DOHH2 (cell line): Measurements from ENCODE around the gene CREB1.

Source experiments
- H3F3A ChIP-seq: fragments of 200-600 bp; sonication (generic), shearing (Covaris generic); 2 replicates; pipeline ENCODE4 v1.6.0; 2016; ENCODE audit warnings: antibody characterized with exemption, mild to moderate bottlenecking; ENCODE audit not compliant: control insufficient read depth, insufficient read depth
- H3K27ac ChIP-seq: fragments of 200-600 bp; sonication (generic); 2 replicates; pipeline ENCODE4 v1.5.1; 2014; ENCODE audit warnings: low read depth, mild to moderate bottlenecking, low read length, moderate library complexity
- H3K27me3 ChIP-seq: fragments of 200-600 bp; sonication (generic); 2 replicates; pipeline ENCODE4 v1.6.1; 2014; ENCODE audit warnings: mild to moderate bottlenecking, low read length, mixed read lengths; ENCODE audit not compliant: control insufficient read depth
- H3K36me3 ChIP-seq: fragments of 200-600 bp; sonication (generic); 2 replicates; pipeline ENCODE4 v1.6.1; 2014; ENCODE audit warnings: mild to moderate bottlenecking, low read length, moderate library complexity, mixed read lengths; ENCODE audit not compliant: control insufficient read depth
- H3K4me1 ChIP-seq: fragments of 200-600 bp; sonication (generic); 2 replicates; pipeline ENCODE4 v1.6.1; 2014; ENCODE audit warnings: mild to moderate bottlenecking, low read length, mixed read lengths; ENCODE audit not compliant: control insufficient read depth
- H3K4me2 ChIP-seq: fragments of 200-600 bp; sonication (generic); 2 replicates; pipeline ENCODE4 v1.6.0; 2014; ENCODE audit warnings: mild to moderate bottlenecking, low read length, moderate library complexity
- H3K4me3 ChIP-seq: fragments of 200-600 bp; sonication (generic); 2 replicates; pipeline ENCODE4 v1.5.1; 2014; ENCODE audit warnings: mild to moderate bottlenecking, low read length, mixed read lengths
- H3K79me2 ChIP-seq: fragments of 200-600 bp; sonication (generic); 2 replicates; pipeline ENCODE4 v1.6.1; 2014; ENCODE audit warnings: mild to moderate bottlenecking, low read length, mixed read lengths; ENCODE audit not compliant: control insufficient read depth
- H3K9me2 ChIP-seq: fragments of 200-600 bp; sonication (generic); replicated peaks from 2 replicates; pipeline ENCODE4 v1.6.1; 2014; ENCODE audit warnings: mild to moderate bottlenecking, low read length, mixed read lengths; ENCODE audit not compliant: control insufficient read depth
- H3K9me3 ChIP-seq: fragments of 200-600 bp; sonication (generic); 2 replicates; pipeline ENCODE4 v1.6.1; 2014; ENCODE audit warnings: antibody characterized with exemption, low read length, mixed read lengths; ENCODE audit not compliant: control insufficient read depth, insufficient read depth
- H4K20me1 ChIP-seq: fragments of 200-600 bp; sonication (generic); 2 replicates; pipeline ENCODE4 v1.6.0; 2014; ENCODE audit warnings: low read depth, mild to moderate bottlenecking, antibody characterized with exemption, low read length, moderate library complexity; ENCODE audit not compliant: control insufficient read depth, insufficient read depth
- EZH2phosphoT487 ChIP-seq: fragments of 200-600 bp; sonication (generic); IDR thresholded peaks from 2 replicates; pipeline ENCODE4 v1.6.1; 2017; ENCODE audit warnings: borderline replicate concordance, mild to moderate bottlenecking, antibody characterized with exemption, low read length, moderate library complexity, mixed read lengths
- TF ChIP-seq, protein P1 (sequence below): fragments of 200-600 bp; sonication (generic); IDR thresholded peaks from one replicate; pipeline ENCODE4 v1.5.1; 2014; ENCODE audit warnings: antibody characterized with exemption, mild to moderate bottlenecking, low read depth, low read length; ENCODE audit not compliant: poor library complexity, severe bottlenecking

Gene CREB1

DNA sequence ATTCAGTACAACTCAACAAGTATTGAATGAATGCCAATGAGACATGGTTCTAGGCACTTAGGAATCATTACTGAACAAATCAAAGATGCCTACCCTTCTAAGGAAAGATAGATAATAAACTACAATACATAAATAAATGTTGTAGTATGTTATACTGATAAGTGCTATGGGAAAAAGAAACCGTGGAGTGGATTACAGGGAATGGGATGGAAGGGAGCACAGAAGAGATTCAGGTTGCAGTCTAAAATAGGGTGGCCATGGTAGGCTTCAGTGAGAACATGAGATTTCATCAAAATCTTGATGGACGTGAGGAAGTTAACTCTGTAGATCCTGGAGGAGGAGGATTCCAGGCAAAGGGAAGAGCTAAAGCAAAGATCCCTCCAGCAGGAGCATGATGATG lies 17.9 kb upstream of the CREB1 start:
- no peak overlapping the region for H3K27ac ChIP-seq
- no peak overlapping the region for H3K4me2 ChIP-seq
- no peaks in the 10 kb centered on the region for H3K79me2 ChIP-seq
- no peaks in the 10 kb centered on the region for H3K4me1 ChIP-seq
- no peaks in the 10 kb centered on the region for H3K9me2 ChIP-seq
- peaks cover 19% of the 10 kb centered on the region for H3K27me3 ChIP-seq
- no peaks in the 10 kb centered on the region for H3K9me3 ChIP-seq
- TF ChIP-seq EZH2phosphoT487: no peak
- TF ChIP-seq, protein P1, sequence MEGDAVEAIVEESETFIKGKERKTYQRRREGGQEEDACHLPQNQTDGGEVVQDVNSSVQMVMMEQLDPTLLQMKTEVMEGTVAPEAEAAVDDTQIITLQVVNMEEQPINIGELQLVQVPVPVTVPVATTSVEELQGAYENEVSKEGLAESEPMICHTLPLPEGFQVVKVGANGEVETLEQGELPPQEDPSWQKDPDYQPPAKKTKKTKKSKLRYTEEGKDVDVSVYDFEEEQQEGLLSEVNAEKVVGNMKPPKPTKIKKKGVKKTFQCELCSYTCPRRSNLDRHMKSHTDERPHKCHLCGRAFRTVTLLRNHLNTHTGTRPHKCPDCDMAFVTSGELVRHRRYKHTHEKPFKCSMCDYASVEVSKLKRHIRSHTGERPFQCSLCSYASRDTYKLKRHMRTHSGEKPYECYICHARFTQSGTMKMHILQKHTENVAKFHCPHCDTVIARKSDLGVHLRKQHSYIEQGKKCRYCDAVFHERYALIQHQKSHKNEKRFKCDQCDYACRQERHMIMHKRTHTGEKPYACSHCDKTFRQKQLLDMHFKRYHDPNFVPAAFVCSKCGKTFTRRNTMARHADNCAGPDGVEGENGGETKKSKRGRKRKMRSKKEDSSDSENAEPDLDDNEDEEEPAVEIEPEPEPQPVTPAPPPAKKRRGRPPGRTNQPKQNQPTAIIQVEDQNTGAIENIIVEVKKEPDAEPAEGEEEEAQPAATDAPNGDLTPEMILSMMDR: no peak
- H3F3A ChIP-seq: no peaks in the 10 kb centered on the region
- H3K36me3 ChIP-seq: no peaks in the 10 kb centered on the region
- H4K20me1 ChIP-seq: no peaks in the 10 kb centered on the region
- no peak overlapping the region for H3K4me3 ChIP-seq

DNA sequence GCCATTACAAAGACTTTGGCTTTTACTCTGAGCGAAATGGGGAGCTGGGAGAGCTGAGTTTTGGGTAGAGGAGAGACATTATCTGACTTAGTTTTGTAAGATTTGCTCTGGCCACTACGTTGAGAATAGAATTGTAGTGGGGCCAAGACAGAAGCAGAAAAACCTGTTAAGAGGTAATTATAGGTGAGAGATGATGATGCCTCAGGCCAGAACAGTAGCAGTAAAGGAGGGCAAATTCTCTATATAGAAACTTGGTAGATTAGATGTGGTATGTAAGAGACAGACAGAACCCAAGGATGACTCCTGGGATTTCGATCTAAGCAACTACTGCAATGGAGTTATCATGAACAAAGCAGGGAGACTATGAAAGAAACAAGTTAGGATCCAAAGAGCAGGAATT lies 17.4 kb upstream of the CREB1 start:
- Histone ChIP-seq H3K4me2 (no peak overlapping the region), H3K27ac (no peak overlapping the region), H3K79me2 (no peaks in the 10 kb centered on the region), H3K4me3 (no peak overlapping the region), H3K4me1 (no peaks in the 10 kb centered on the region), H4K20me1 (0 out of 2 replicates have a peak, but pooled peaks cover 2% of the 10 kb centered on the region), H3K9me3 (no peaks in the 10 kb centered on the region), H3F3A (no peaks in the 10 kb centered on the region), H3K36me3 (no peaks in the 10 kb centered on the region), H3K27me3 (peaks cover 21% of the 10 kb centered on the region), H3K9me2 (no peaks in the 10 kb centered on the region)
- no peak for TF ChIP-seq EZH2phosphoT487
- TF ChIP-seq, protein P1: no peak

DNA sequence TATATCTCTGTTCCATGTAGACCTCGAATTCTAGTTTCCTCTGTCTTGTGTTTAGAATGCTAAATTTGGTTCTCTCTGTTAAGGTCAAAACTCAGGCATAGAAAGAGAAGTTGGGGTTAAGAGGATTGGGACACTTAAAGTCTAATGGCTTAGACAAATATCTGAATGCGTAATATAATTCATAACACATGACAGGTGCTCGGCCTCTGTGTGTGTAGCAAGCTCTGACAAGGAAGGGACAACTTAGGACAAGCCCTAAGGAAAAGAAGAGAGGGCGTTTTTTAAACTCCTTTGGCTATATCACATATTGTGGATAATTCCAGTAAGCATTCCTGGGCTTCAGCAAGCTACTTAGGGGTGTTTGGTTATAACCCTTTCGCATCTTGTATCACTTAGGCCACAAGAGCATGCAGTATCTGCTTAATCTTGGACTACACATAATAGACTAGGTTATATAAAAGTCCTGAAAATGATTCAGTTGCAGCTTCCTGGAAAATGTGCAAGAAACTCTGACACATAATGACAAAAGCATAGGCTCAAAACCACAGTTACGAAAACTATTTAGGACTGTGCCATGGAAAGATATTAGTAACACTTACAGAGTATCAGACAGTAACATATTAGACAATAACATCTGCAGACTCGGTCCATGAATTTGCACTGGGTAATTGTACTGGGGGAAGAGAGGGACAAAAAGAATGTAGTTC lies 16.1 kb upstream of the CREB1 start:
- H3F3A ChIP-seq: no peaks in the 10 kb centered on the region
- no peaks in the 10 kb centered on the region for H3K36me3 ChIP-seq
- H3K9me3 ChIP-seq: no peaks in the 10 kb centered on the region
- H4K20me1 ChIP-seq: 0 out of 2 replicates have a peak, but pooled peaks cover 3% of the 10 kb centered on the region
- no peaks in the 10 kb centered on the region for H3K4me1 ChIP-seq
- H3K4me3 ChIP-seq: no peak overlapping the region
- no peak for TF ChIP-seq EZH2phosphoT487
- TF ChIP-seq, protein P1: no peak
- H3K27ac ChIP-seq: no peak overlapping the region
- H3K27me3 ChIP-seq: peaks cover 26% of the 10 kb centered on the region
- H3K79me2 ChIP-seq: no peaks in the 10 kb centered on the region
- H3K4me2 ChIP-seq: no peak overlapping the region
- H3K9me2 ChIP-seq: no peaks in the 10 kb centered on the region
